BJ (cell line): ENCODE measurements around the gene ZFYVE16. TPM values are rescaled to one million over a fixed set of nuclear protein-coding genes. Genes with fewer than 3 reads are reported as not detected.

Source experiments
- CTCF ChIA-PET: fragments of 350-600 bp; formaldehyde crosslinking; extraction: SDS; loops from one replicate; lab custom pipeline; 2021; ENCODE audit warnings: antibody characterized with exemption, inconsistent platforms; lab: Yijun Ruan, JAX
- POLR2A ChIA-PET: fragments of 300-600 bp; sonication (Branson Sonifier 250); formaldehyde crosslinking; extraction: SDS; loops from one replicate; lab custom pipeline; 2021; ENCODE audit warnings: antibody characterized with exemption; lab: Charles Lee
- DNase-seq: peaks from one replicate; pipeline ENCODE4 v3.0.0-alpha.2; 2011; ENCODE audit warnings: low read depth
- H3K27me3 ChIP-seq: 2 replicates; pipeline ENCODE4 v1.6.0; 2011; ENCODE audit warnings: low read length; ENCODE audit not compliant: control insufficient read depth, insufficient read depth
- H3K36me3 ChIP-seq: 2 replicates; pipeline ENCODE4 v1.5.1; 2011; ENCODE audit warnings: low read length; ENCODE audit not compliant: control insufficient read depth, insufficient read depth
- H3K4me3 ChIP-seq: 2 replicates; pipeline ENCODE4 v1.5.1; 2011; ENCODE audit warnings: low read depth, mild to moderate bottlenecking, control low read depth, low read length
- polyA plus RNA-seq: library from polyadenylated mRNA; depleted of rRNA; stranded (reverse); fragments of >200 nt; gene quantifications from 2 replicates; pipeline ENCODE4 v1.2.3, GENCODE V29; 2011
- TF ChIP-seq, protein P1 (sequence below): IDR thresholded peaks from 2 replicates; pipeline ENCODE4 v1.5.1; 2011; ENCODE audit warnings: low read depth, mild to moderate bottlenecking, control low read depth, inconsistent platforms, low read length, moderate library complexity; ENCODE audit not compliant: insufficient read depth

The ZFYVE16 gene
- polyA plus RNA-seq, 1 experiment, result 4.9 TPM

DNA sequence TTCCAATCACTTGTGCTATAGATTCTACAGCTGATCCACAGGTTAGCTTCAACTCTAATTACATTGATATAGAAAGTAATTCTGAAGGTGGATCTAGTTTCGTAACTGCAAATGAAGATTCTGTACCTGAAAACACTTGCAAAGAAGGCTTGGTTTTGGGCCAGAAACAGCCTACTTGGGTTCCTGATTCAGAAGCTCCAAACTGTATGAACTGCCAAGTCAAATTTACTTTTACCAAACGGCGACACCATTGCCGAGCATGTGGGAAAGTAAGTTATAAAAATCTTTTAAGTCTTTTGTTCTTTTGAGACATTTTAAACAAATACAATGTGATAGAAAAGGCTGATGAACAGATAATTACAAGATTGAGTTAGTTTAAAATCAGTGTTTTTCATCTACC is 30.9 kb downstream of the ZFYVE16 start:
- CTCF ChIA-PET, result no interaction called here
- POLR2A ChIA-PET, result no interaction called here

DNA sequence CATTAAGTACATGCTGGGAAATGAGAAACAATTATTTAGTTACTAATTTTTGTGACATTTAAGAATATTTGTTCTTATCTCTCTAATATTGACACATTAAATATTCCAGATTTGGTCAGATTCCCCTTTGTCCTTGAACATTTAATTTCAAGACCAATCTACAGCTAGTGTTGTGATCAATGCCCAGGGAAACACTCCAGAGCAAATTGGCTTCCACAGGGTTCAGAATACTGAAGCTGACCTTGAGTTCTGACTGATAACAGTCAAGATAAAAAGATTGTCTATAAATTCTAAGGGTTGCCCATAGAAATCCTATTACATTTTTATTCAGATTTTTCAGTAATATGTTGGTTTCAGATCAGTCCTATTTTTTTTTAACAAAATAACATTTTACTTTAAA is 31.3 kb downstream of the ZFYVE16 start:
- H3K27me3 ChIP-seq, result no peaks in the 10 kb centered on the region
- ChIA-PET POLR2A (no interaction called here), CTCF (no interaction called here)
- H3K36me3 ChIP-seq, result peaks cover 4% of the 10 kb centered on the region
- no peak for DNase-seq
- TF ChIP-seq, protein P1, sequence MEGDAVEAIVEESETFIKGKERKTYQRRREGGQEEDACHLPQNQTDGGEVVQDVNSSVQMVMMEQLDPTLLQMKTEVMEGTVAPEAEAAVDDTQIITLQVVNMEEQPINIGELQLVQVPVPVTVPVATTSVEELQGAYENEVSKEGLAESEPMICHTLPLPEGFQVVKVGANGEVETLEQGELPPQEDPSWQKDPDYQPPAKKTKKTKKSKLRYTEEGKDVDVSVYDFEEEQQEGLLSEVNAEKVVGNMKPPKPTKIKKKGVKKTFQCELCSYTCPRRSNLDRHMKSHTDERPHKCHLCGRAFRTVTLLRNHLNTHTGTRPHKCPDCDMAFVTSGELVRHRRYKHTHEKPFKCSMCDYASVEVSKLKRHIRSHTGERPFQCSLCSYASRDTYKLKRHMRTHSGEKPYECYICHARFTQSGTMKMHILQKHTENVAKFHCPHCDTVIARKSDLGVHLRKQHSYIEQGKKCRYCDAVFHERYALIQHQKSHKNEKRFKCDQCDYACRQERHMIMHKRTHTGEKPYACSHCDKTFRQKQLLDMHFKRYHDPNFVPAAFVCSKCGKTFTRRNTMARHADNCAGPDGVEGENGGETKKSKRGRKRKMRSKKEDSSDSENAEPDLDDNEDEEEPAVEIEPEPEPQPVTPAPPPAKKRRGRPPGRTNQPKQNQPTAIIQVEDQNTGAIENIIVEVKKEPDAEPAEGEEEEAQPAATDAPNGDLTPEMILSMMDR, result no peak
- H3K4me3 ChIP-seq, result no peak overlapping the region

More for the DNA sequence above, 30.9 kb downstream of the ZFYVE16 start:
- no peaks in the 10 kb centered on the region for H3K27me3 ChIP-seq
- H3K36me3 ChIP-seq, result peaks cover 4% of the 10 kb centered on the region
- H3K4me3 ChIP-seq, result no peak overlapping the region
- DNase-seq, result no peak
- TF ChIP-seq, protein P1, result no peak

DNA sequence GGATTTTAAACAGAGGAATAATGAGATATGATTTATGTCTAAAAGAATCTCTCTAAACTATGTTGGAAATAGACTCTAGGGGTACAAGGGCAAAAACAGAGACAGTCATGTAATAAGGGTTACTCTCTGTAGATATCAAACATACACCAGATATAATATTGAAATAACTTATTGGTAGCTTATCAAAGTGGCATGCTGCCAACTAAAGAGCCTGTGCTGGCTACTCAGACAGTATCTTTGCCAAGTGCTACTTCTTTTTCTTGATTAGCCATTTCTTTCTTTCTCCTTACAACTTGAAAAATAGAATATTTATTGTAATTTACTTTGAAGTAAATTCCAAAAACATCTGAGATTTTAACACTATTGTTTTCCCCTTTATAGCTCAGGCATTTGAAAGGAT is 34.9 kb downstream of the ZFYVE16 start:
- ChIA-PET POLR2A (no interaction called here), CTCF (no interaction called here)
- H3K36me3 ChIP-seq, result peaks cover 4% of the 10 kb centered on the region

DNA sequence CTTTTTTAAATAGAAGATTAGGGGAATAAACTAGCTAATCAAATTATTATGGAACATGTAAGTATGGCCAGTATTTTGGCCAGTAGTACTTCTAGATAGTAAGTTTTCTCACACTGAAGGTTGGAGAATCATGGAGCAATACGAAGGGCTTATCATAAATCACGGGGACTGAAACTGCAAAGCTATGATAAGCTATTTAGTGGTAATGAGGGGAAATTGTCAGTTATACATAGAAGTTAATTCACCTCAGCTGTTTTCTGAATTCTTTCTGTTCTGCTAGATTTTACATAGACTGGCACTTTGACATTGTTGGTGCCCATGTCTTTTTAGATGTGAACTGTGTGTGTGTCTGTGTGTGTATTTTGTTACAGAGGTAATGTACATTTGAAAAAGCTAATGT is 45.5 kb downstream of the ZFYVE16 start:
- TF ChIP-seq, protein P1, result no peak
- Histone ChIP-seq H3K4me3 (no peak overlapping the region), H3K27me3 (no peaks in the 10 kb centered on the region), H3K36me3 (peaks cover 1% of the 10 kb centered on the region; the same call in 1 of the 2 replicates)
- ChIA-PET POLR2A (no interaction called here), CTCF (no interaction called here)
- no peak for DNase-seq

More for the DNA sequence above, 34.9 kb downstream of the ZFYVE16 start:
- TF ChIP-seq, protein P1, result no peak
- no peak for DNase-seq
- no peaks in the 10 kb centered on the region for H3K27me3 ChIP-seq
- H3K4me3 ChIP-seq, result no peak overlapping the region

DNA sequence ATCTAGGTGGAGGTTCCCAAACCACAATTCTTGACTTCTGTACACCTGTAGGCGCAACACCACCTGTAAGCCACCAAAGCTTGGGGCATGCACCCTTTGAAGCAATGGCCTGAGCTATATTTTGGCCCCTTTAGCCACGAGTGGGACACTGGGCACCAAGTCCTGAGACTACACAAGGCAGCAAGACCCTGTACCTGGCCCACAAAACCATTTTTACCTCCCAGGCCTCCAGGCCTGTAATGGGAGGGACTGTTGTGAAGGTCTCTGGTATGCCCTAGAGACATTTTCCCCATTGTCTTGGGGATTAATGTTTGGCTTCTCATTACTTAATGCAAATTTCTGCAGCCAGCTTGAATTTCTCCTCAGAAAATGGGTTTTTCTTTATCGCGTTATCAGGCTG is 55.4 kb downstream of the ZFYVE16 start:
- H3K27me3 ChIP-seq, result no peaks in the 10 kb centered on the region
- DNase-seq, result no peak
- TF ChIP-seq, protein P1, result no peak
- ChIA-PET CTCF (no interaction called here), POLR2A (no interaction called here)
- H3K4me3 ChIP-seq, result no peak overlapping the region
- peaks cover 2% of the 10 kb centered on the region; the same call in 1 of the 2 replicates for H3K36me3 ChIP-seq
